Muscle layer of colon (tissue), 2 donors: Measurements from ENCODE around the gene IQCN.

Source experiments
- H3K27ac ChIP-seq: one replicate; pipeline ENCODE4 v1.7.0; 2013; ENCODE audit warnings: low read depth, mild to moderate bottlenecking, low read length, moderate library complexity
- H3K27me3 ChIP-seq, 2 donors: one replicate each; pipeline ENCODE4 v1.7.0; 2013; ENCODE audit warnings: low read length in 2 of 2, mild to moderate bottlenecking in 2 of 2; ENCODE audit not compliant: insufficient read depth in 2 of 2, control insufficient read depth in 1 of 2
- H3K36me3 ChIP-seq: one replicate; pipeline ENCODE4 v1.7.0; 2013; ENCODE audit warnings: mild to moderate bottlenecking, low read length; ENCODE audit not compliant: insufficient read depth
- H3K4me1 ChIP-seq: one replicate; pipeline ENCODE4 v1.7.0; 2013; ENCODE audit warnings: mild to moderate bottlenecking, low read length; ENCODE audit not compliant: insufficient read depth
- H3K4me3 ChIP-seq, 2 donors: one replicate each; pipeline ENCODE4 v1.7.0; 2013; ENCODE audit warnings: low read length in 2 of 2, low read depth in 1 of 2, mild to moderate bottlenecking in 1 of 2, moderate library complexity in 1 of 2
- H3K9ac ChIP-seq: one replicate; pipeline ENCODE4 v1.7.0; 2013; ENCODE audit warnings: low read length
- H3K9me3 ChIP-seq: one replicate; pipeline ENCODE4 v1.7.0; 2013; ENCODE audit warnings: mild to moderate bottlenecking, low read length
- donor health status: abdominal sarcoma.
- donor health status: Adenocarcinoma of cecum.

IQCN gene

GRCh38 chr19:18291019-18291524 is 16.8 kb upstream of the IQCN start:
- Histone ChIP-seq H3K27ac (peak overlapping the region; percentile 79), H3K9ac (peak overlapping the region; percentile 88), H3K4me1 (peaks cover 14% of the 10 kb centered on the region), H3K4me3 (peak overlapping the region; percentile 79 to 95), H3K9me3 (no peaks in the 10 kb centered on the region), H3K27me3 (no peaks in the 10 kb centered on the region), H3K36me3 (no peaks in the 10 kb centered on the region)

DNA sequence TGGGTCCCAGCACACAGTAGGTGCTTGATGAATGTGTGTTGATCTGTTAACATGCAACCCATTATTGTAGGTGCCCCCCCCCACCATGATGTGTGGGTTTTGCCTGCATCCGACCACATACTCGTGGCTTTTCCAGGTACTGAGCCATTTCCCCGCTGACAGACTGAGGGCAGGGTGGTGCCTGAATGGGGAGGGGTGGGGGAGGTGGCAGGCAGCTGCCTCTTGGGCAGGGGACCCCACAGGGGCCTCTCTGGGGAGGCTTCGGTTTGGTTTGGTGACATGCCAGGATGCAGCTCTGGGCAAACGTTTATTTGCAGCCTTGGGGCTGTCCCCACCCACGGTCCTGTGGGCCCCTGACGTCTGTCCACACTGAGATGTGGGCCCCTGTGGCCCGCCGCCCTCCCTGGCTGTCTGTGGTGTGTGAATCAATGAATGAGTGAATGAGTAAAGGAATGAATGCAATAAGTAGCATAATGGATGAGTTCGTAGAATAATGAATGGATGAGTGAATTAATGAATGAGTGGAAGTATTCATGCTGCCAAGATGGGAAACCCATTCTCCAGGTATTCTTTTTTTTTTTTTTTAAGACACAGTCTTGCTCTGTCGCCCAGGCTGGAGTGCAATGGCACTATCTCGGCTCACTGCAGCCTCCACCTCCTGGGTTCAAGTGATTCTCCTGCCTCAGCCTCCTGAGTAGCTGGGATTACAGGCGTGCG is 16.2 kb upstream of the IQCN start:
- no peaks in the 10 kb centered on the region for H3K27me3 ChIP-seq
- H3K27ac ChIP-seq, result peak overlapping the region; percentile 23
- H3K4me1 ChIP-seq, result peaks cover 14% of the 10 kb centered on the region
- no peak overlapping the region for H3K9ac ChIP-seq
- no peaks in the 10 kb centered on the region for H3K36me3 ChIP-seq
- H3K9me3 ChIP-seq, result no peaks in the 10 kb centered on the region
- H3K4me3 ChIP-seq, result no peak overlapping the region

DNA sequence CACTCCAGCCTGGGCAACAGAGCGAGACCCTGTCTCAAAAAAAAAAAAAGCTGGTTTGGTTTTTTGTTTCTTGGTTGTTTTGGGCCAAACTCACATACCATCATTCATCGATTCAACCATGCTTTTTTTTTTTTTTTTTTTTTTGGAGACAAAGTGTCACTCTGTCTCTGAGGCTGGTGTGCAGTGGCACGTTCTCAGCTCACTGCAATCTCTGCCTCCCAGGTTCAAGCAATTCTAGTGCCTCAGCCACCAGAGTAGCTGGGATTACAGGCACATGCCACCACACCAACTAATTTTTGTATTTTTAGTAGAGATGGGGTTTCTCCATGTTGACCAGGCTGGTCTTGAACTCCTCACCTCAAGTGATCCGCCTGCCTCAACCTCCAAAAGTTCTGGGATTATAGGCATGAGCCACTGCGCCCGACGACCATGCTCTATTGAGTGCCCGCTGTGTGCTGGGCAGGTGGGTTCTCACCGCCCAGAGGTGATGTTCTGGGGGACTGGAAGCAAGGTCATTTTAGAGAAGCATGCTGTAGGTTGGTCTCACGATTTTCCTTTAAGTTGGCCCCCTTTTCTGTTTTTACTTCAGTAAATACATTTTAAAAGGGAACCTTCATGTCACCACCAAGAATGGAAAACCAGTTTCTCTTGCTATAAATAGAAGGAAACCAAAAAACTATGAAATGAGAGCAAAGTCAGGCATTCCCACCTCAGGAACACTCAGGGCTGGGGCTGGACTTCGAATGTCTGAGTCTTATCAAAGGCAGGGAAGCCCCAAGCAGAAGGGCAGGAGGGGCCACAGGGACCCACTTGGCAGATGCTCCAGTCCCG is 15.4 kb upstream of the IQCN start:
- H3K27ac ChIP-seq, result no peak overlapping the region
- H3K9me3 ChIP-seq, result no peaks in the 10 kb centered on the region
- H3K4me3 ChIP-seq, result no peak overlapping the region
- peaks cover 14% of the 10 kb centered on the region for H3K4me1 ChIP-seq
- H3K9ac ChIP-seq, result no peak overlapping the region
- H3K36me3 ChIP-seq, result no peaks in the 10 kb centered on the region
- H3K27me3 ChIP-seq, result no peaks in the 10 kb centered on the region

DNA sequence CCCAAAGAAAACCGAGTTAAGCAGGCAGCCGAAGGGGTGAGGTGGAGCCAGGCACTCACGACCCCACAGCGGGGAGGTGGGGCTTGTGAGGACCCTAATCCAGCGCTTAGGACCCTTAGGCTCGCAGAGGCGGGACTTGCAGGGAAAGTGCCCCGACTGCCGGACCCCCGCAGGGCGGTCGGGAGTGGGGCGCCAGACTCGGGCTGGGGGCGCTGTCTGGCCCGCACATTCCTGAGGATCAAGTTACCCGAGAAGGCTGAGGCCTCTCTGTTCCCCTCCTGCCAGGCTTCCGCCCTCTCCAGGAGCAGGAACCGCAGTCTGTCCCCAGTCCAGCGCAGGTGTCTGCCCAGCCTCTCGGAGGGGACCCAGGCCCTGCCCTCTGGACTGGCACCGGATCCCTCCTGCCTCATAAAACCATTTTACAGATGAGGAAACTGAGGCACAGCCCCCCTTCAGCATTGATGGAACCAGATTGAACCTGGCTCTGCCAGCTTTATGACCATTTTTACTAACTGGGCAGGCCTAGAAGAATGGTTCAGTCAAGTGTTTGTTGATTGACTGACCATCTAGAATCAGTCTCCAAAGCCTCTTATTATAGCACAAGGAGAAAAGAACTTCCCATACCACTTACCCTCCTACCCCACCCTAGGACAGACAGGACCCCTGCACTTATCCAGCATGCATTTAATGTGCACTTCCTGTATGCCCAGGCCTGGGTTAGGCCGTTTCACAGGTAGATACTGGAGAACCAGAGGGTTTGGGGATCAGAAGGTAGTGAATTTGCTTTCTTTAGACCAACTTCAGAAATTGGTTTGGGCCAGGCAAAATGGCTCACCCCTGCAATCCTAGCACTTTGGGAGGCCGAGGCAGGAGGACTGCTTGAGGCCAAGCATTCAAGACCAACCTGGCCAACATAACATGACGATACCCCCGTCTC is 13.9 kb upstream of the IQCN start:
- Histone ChIP-seq H3K9me3 (no peaks in the 10 kb centered on the region), H3K27me3 (no peaks in the 10 kb centered on the region), H3K9ac (no peak overlapping the region), H3K36me3 (no peaks in the 10 kb centered on the region), H3K27ac (no peak overlapping the region), H3K4me1 (peaks cover 12% of the 10 kb centered on the region), H3K4me3 (no peak overlapping the region)

- Histone ChIP-seq H3K9me3 (no peaks in the 10 kb centered on the region), H3K4me1 (peaks cover 18% of the 10 kb centered on the region), H3K27ac (no peak overlapping the region), H3K27me3 (no peaks in the 10 kb centered on the region), H3K4me3 (no peak overlapping the region), H3K36me3 (no peaks in the 10 kb centered on the region), H3K9ac (no peak overlapping the region)
These were observed 12.9 kb upstream of the IQCN start for GRCh38 chr19:18286973-18287635.

DNA sequence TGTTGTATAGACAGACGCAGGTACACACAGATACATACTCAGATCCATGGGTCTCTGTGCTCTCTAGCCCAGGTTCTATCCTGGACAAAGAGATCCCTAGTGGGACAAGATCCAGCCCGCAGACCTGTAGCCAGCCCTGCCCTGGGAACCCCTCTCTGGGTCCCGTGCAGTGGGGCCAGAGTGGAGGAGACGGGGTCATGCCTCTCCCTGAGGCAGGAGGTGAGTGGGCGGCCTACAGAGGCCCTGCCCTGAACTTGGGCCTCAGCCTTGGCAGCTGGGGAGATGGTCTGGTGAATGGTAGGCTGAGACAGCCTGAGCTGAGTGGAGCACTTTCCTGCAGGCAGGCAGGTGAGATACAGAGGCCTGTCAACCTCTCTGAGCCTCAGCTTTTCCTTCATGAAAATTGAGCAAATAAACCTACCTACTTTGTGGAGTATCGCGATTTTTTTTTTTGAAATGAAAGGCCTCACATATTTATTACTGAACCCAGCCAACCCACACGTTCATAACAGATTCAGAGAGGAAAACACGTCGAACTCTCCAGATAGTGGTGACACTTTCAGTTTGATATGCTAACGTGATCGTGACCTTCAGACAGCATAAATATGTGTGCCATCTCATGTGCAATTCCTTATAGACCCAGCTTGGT is 10.6 kb upstream of the IQCN start:
- H3K9ac ChIP-seq, result no peak overlapping the region

GRCh38 chr19:18283338-18283737 is 9.1 kb upstream of the IQCN start:
- Histone ChIP-seq H3K27ac (no peak overlapping the region), H3K27me3 (no peaks in the 10 kb centered on the region), H3K36me3 (peaks cover 12% of the 10 kb centered on the region), H3K4me3 (no peak overlapping the region), H3K9me3 (no peaks in the 10 kb centered on the region), H3K9ac (no peak overlapping the region), H3K4me1 (peaks cover 22% of the 10 kb centered on the region)

More for the DNA sequence above, 10.6 kb upstream of the IQCN start:
- no peak overlapping the region for H3K27ac ChIP-seq
- no peaks in the 10 kb centered on the region for H3K9me3 ChIP-seq
- H3K36me3 ChIP-seq, result no peaks in the 10 kb centered on the region
- peaks cover 13% of the 10 kb centered on the region for H3K4me1 ChIP-seq
- no peaks in the 10 kb centered on the region for H3K27me3 ChIP-seq
- H3K4me3 ChIP-seq, result no peak overlapping the region

DNA sequence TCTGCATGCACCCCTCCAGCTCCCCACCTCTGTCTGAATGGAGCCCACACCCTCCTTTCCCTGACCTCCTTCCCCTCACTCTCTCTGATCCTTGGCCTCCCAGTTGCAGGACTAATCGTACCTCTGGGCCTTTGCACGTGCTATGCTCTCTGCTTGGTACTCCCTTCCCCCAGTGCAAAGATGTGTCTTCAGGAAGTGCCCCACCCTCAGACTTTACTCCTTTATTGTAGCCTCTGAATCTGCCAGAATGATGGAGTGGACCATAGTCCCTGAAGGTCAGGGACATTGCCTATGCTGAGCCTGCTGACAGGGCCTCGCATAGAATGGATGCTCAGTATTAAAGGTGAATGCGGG is 8.5 kb upstream of the IQCN start:
- Histone ChIP-seq H3K4me1 (peaks cover 27% of the 10 kb centered on the region), H3K36me3 (peaks cover 16% of the 10 kb centered on the region), H3K27ac (peak overlapping the region; percentile 99), H3K4me3 (peak overlapping the region; percentile 74 to 84), H3K9ac (peak overlapping the region; percentile 57), H3K9me3 (no peaks in the 10 kb centered on the region), H3K27me3 (no peaks in the 10 kb centered on the region)

DNA sequence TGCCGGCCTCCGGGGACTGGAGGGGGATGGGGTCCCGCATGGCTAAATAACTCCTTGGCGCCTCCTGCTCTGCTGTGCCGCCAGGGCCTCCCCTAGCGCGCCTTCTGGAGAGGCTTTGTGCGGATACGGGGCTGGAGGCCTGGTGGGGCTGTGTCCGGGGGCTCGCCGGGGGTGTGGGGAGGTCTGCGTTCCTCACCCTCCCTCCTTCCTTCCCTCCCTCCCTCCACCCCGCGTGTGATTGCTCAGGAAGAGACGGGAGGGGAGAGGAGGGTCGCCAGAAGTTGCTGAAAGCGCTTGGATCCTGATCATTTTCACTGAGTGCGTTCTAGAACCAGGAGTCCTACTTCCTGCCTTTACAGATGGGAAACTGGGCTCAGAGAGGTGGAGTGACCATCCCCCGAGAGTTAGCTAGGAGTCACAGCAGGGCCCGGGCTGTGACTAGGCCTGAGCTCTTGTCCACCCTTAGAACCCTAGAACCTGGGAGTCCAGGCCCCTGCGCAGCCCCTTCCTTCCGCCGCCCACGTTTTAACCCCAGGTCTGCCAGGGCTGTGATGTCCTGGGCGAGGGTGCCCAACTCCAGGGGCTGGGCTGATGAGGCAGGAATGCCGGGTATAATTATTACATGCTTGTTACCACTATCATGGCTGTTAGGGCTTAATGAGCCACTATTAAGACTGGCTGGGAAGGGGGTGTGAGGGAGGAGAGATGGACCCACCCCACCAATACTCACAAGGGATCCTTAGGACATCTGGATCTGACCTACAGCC is 8.0 kb upstream of the IQCN start:
- Histone ChIP-seq H3K27ac (peak overlapping the region; percentile 99), H3K9ac (peak overlapping the region; percentile 57), H3K36me3 (peaks cover 16% of the 10 kb centered on the region), H3K27me3 (no peaks in the 10 kb centered on the region), H3K4me1 (peaks cover 33% of the 10 kb centered on the region), H3K9me3 (no peaks in the 10 kb centered on the region), H3K4me3 (peak overlapping the region; percentile 74 to 84)
